Hematopoietic multipotent progenitor cell treated with erythropoietin and hydrocortisone succinate and interleukin-3 and kit ligand, for 17 days (in vitro differentiated cells): ENCODE data around the gene CASP2.
"Not testable (repeated sequence)": the region's sequence is repeated elsewhere in the genome, so short reads cannot be mapped to it uniquely, and the experiment has no call there.

ENCODE experiments used
- DNase-seq: peaks from one replicate; pipeline ENCODE4 v3.0.0-alpha.2; 2015; ENCODE audit warnings: low spot score

The CASP2 gene

GRCh38 chr7:143264196-143264568 lies 24.0 kb upstream of the CASP2 start:
- not testable (repeated sequence) for DNase-seq

GRCh38 chr7:143265017-143265693 lies 23.0 kb upstream of the CASP2 start:
- no peak for DNase-seq

GRCh38 chr7:143269251-143269650 lies 18.9 kb upstream of the CASP2 start:
- DNase-seq, result no peak

DNA sequence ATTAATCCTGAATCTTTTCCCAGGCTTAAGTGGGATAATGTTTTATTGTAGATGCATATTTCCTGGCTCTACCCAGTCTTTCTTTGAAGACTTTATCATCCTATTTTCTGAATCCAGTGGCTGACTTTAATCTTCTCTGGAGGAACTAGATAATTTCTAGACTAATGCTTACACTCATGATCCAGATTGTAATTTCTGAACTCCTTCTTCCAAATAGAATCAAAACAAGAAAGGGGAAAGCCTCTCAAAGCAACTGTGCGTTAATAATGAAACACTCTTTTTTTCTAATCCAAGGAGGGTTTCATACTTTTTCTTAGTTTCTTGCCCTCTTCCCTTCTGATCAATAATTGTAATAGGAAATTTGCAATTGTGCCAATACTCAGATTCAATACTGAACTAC lies 16.9 kb upstream of the CASP2 start:
- DNase-seq, result no peak

GRCh38 chr7:143272871-143273270 lies 15.3 kb upstream of the CASP2 start:
- no peak for DNase-seq

DNA sequence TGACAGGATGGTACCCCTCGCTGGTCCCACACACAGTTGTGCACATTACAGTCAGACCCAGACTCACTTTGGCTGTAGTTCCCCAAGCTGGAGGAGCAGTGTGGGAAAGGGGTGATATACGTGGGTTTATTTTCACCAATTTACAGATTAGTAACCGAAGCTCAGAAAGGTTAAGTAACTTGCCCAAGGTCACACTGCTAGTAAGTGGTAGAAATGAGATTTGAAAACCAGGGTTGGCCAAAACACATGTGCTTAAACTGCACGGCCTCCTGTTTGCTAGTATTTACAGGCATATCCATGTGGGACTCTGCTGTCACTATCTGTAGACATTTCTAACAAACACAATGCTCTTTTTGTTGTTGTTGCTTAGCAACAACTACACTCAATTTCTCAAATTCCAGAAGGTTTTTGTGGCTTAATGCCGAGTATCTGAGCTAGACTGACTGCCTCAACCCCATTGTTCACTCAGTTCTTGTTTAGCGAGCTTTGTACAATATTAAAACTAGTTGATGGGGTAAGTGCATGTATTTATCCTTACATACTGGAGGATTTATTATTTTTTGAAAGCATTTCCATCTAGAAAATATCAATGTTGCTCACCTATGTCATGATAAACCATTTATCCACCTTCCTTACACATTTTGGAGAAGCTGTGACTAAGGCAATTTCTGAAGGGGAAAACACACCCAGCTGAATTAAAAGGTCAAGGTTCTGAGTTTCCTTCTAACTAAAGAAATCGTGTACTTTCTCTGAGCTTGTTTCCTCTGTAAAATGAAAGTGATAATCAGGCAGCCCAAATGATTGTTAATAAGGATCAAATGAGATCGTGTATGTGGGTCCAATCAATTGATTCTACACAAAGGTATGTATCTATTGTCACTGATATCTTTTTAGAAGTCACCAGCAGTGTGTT lies 8.7 kb upstream of the CASP2 start:
- no peak for DNase-seq

- DNase-seq, result no peak
Measured at GRCh38 chr7:143280160-143280559, 8.0 kb upstream of the CASP2 start.

- no peak for DNase-seq
Measured at GRCh38 chr7:143280566-143280965, 7.6 kb upstream of the CASP2 start.

DNA sequence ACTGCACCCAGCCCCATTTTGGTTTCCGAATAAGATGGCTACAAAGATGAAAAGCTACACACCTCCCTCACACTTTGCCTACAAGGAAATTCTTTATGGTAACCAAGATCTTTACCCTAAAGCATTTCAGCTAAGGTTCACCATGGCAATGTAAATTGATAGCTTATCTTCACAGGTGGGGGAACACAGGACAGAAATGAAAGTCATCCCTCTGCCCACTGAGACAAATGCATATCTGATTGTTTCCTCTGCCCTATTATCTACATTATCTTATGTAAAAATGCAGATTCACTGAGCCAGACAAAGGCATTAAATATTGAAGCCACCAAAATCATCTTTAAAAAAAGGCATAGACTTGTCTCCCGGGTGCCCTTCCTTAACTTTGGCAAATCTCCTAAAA lies 6.6 kb upstream of the CASP2 start:
- no peak for DNase-seq

DNA sequence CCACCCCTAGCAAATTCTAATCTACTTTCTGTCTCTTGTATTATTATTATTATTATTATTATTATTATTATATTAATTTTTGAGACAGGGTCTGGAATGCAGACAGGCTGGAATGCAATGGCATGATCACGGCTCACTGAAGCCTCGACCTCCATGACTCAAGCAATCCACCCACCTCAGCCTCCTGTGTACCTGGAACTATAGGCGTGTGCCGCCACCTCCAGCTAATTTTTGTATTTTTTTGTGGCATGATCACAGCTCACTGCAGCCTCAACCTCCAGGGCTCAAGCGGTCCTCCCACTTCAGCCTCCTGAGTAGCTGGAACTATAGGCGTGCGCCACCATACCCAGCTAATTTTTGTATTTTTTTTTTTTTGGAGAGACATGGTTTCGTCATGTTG lies 6.0 kb upstream of the CASP2 start:
- no peak for DNase-seq

DNA sequence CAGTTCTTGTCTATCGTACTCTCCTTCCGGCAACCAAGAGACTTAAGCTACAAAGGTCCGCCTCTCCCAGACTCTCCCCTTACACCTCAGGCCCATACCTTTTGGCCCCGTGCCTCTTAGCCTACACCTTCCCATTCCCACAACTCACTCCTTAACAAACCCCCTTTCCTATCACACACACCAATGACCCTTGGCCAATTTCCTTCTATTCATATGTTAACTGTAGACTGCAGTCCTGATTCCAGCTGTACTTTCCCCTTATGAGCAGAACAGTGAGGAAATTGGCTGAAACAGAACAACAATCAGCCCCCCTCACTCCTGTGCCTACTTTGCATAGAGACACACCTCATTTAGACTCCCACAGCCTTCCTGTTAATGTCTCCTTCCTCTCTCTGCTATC lies 4.8 kb upstream of the CASP2 start:
- DNase-seq, result no peak

GRCh38 chr7:143284591-143285469 lies 3.3 kb upstream of the CASP2 start, which contains the start of gene TMEM139:
Gene TMEM139, plus strand, starts transcription at chr7:143284958. Its CDS starts 1,000 bp downstream, at chr7:143285958.
- no peak for DNase-seq

DNA sequence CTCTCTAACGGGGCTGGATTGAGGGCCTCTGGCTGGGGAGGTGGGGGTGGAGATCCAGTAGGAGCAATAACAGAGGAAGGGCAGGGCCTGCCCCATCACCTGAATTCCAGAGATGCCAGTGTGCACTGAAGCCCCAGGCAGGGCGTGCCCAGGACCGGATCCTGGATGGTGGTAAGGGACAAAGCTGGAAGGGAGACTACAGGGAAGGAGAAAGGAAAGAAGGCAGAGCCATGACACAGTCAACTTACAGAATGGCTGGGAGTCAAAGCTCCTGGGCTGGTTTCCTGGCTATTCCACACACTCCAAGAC lies 2.7 kb upstream of the CASP2 start:
- DNase-seq, result no peak

GRCh38 chr7:143285806-143286521 lies 2.2 kb upstream of the CASP2 start:
- no peak for DNase-seq

DNA sequence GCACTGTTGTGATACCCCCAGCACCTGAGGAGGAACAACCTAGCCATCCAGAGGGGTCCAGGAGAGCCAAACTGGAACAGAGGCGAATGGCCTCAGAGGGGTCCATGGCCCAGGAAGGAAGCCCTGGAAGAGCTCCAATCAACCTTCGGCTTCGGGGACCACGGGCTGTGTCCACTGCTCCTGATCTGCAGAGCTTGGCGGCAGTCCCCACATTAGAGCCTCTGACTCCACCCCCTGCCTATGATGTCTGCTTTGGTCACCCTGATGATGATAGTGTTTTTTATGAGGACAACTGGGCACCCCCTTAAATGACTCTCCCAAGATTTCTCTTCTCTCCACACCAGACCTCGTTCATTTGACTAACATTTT lies 1.6 kb upstream of the CASP2 start:
- DNase-seq, result no peak

DNA sequence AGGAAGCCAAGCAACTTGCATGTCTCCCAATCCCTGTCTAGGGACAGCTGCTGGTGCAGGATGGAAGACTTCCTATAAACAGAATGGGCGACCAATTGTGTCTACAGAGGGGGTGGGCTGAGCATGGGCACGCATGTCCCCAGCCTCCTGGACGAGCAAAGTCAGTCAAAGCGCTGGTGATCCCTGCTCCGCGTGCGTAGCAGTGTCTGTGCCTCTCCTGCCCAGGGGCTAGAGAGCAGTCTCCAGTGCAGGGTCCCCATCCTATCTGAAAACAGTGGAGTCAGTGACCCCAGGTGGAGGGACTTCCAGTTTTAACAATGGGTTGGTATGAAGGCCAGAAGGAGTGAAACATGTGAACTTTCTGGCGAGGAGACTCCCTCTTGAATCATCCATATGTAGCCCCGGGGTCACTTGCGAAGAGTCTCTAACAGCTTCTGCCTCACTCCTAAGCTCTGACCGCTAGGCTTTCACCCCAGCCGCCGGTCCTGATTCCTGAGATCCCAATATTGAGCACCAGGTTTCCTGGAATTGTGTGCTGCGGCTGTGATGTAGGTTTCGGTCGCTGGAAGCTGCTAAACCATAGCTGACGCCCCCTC lies 714 bp upstream of the CASP2 start:
- no peak for DNase-seq

DNA sequence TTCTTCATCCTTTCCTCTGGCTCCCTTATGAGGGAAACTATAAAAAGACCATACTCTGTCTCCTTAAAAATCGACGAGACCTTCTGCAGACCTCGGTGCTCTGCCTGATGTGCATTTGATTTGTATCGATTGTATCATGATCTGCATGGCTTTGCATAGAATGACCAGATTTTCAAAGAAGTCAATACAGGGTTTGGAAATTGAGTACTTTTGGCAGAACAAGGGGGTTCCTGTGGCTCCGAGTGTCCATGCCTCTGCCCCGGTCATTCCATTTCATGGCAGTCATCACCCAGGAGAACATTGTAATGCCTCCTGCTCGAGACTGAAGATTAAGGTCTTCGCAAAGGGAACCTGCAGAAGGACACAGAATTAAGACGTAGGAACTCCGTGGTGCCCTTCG lies 685 bp downstream of the CASP2 start:
- no peak for DNase-seq

DNA sequence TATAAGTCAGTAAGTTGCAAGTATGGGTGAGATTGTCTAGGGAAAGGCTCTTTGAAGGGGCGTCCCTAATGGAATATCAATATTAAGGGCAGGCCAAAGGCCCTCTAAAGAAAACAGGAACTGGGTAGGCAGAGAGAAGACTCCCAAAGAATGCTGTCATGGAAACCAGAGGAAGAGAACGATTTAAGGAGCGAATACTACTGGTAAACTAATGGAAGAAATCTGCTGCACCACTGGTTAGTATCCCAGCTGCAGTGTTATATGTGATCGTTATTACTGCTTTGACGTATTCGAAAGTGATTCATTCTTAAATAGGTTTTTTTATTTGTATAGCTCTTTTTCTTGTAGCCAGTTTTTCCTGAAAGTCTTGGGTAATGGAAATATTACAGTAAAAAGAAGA lies 1.3 kb downstream of the CASP2 start:
- DNase-seq, result no peak

GRCh38 chr7:143289888-143290287 lies 1.7 kb downstream of the CASP2 start:
- not testable (repeated sequence) for DNase-seq

DNA sequence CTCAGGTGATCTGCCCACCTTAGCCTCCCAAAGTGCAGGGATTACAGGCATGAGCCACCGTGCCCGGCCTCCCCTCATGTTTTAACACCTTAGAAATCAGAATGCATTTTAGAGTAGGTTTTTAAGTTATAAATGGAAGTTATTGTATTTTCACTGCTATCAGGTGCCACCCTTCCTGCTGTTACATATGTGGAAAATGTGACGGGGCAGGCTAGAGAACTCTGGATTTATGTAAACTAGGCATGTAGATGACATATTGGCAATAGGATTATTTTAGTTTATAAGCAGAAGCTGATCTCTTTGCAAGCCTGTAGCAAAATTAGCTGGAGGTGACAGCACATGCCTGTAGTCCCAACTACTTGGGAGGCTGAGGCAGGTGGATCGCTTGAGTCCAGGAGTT lies 2.1 kb downstream of the CASP2 start:
- DNase-seq, result no peak

DNA sequence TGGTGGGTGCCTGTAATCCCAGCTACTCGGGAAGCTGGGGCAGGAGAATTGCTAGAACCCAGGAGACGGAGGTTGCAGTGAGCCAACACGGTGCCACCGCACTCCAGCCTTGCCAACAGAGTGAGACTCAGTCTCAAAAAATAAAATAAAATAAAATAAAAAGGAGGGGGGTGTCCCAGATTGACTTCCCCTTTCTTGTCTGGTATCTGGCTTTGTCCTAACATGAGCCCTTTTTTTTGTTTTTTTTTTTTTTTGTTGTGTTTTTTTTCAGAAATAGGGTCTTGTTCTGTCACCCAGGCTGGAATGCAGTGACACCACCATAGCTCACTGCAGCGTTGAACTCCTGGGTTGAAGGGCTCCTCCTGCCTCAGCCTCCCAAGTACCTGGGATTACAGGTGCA lies 4.7 kb downstream of the CASP2 start:
- DNase-seq, result no peak

DNA sequence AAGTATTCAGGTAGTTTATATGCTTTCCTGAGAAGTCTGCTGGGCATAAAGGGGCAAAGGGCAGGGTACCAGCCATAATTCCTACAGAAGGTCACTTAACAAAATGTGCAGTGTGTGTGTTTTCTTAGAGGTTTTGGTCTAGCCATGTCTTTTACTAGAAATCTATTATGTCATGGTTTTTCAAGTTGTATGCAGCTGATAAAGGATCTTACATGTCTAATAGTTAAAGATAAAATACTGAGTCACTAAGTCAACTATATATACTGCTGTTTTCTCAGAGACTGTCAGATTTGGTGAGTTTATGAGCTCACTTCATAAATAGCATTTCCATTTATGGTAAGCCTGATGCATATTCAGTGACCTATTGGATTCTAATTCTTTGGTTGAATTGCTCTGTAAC lies 7.7 kb downstream of the CASP2 start:
- no peak for DNase-seq
